H1 (cell line): Measurements from ENCODE around the gene PRKD1. TPM values are rescaled to one million over a fixed set of nuclear protein-coding genes. Genes with fewer than 3 reads are reported as not detected.

Experiments used
- RFX5 ChIP-seq: IDR thresholded peaks from 2 replicates; pipeline ENCODE4 v1.6.1; 2011; ENCODE audit warnings: low read depth, low read length, improper control_type of control experiment, borderline replicate concordance
- SAP30 ChIP-seq: fragments of 300-600 bp; sonication (generic); IDR thresholded peaks from 2 replicates; pipeline ENCODE4 v1.7.1; 2012; ENCODE audit warnings: low read length, moderate library complexity, mild to moderate bottlenecking, inconsistent platforms; ENCODE audit not compliant: insufficient read depth, insufficient replicate concordance
- TEAD4 ChIP-seq: IDR thresholded peaks from 2 replicates; pipeline ENCODE4 v1.6.1; 2012; ENCODE audit warnings: low read depth, low read length, inconsistent platforms, mixed read lengths
- polyA plus RNA-seq, 7 experiments: library from polyadenylated mRNA; depleted of rRNA in 3 of 7; stranded (reverse) in 5 of 7; unstranded in 2 of 7; fragments of >200 nt in 5 of 7; fragments of 200-250 nt in 2 of 7; gene quantifications; 1 replicate in 5 of 7; 2 replicates in 1 of 7; 4 replicates in 1 of 7; pipeline versions ENCODE4 v1.2.1 to v1.2.3, GENCODE V29; 2011 to 2013; ENCODE audit warnings: missing spikeins in 2 of 7, mixed read lengths in 2 of 7
- total RNA-seq: library from RNA; stranded (reverse); fragmentation: NEBNext Ultra II Directional; extraction: Animal tissue kit (Norgen Biotek cat#: 25700); gene quantifications from 2 replicates; pipeline ENCODE4 v1.2.1, GENCODE V29; 2021

The PRKD1 gene
- total and polyA plus RNA-seq, 2 of the 8 experiments (the other 6 are each of a cell fraction or from before 2014, with no cell fraction given) = 3.6 to 6.8 TPM

GRCh38 chr14:29930283-29930682 lies 2.6 kb upstream of the PRKD1 start (continued):
- no peak for TF ChIP-seq RFX5
- TF ChIP-seq SAP30 = no peak
- no peak for TF ChIP-seq TEAD4
